ENCODE measurements around the gene MOV10L1. TPM values are rescaled to one million over a fixed set of nuclear protein-coding genes. Genes with fewer than 3 reads are reported as not detected.

Gene MOV10L1
- total RNA-seq, 1 donor from 2014 or later = 0.56 TPM

- TF ChIP-seq, protein P1, sequence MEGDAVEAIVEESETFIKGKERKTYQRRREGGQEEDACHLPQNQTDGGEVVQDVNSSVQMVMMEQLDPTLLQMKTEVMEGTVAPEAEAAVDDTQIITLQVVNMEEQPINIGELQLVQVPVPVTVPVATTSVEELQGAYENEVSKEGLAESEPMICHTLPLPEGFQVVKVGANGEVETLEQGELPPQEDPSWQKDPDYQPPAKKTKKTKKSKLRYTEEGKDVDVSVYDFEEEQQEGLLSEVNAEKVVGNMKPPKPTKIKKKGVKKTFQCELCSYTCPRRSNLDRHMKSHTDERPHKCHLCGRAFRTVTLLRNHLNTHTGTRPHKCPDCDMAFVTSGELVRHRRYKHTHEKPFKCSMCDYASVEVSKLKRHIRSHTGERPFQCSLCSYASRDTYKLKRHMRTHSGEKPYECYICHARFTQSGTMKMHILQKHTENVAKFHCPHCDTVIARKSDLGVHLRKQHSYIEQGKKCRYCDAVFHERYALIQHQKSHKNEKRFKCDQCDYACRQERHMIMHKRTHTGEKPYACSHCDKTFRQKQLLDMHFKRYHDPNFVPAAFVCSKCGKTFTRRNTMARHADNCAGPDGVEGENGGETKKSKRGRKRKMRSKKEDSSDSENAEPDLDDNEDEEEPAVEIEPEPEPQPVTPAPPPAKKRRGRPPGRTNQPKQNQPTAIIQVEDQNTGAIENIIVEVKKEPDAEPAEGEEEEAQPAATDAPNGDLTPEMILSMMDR (IDR thresholded peaks at IDR 0.05) = no peak
- H3K27me3 ChIP-seq (ENCODE audit: low read depth) = peaks cover 26% of the 10 kb centered on the region
- no peak overlapping the region for H3K4me3 ChIP-seq
- intact Hi-C loops (cut with DNase I) = no loop called here
- H3K9me3 ChIP-seq = no peaks in the 10 kb centered on the region
- H3K4me1 ChIP-seq = no peaks in the 10 kb centered on the region
- ATAC-seq (no peak), DNase-seq (no peak)
- H3K27ac ChIP-seq = no peak overlapping the region
- H3K36me3 ChIP-seq = no peaks in the 10 kb centered on the region
Measured at GRCh38 chr22:50087646-50088045, 2.2 kb upstream of the MOV10L1 start.

- Histone ChIP-seq H3K9me3 (no peaks in the 10 kb centered on the region), H3K36me3 (no peaks in the 10 kb centered on the region), H3K4me3 (no peak overlapping the region), H3K27ac (no peak overlapping the region), H3K27me3 (ENCODE audit: low read depth) (peaks cover 23% of the 10 kb centered on the region), H3K4me1 (no peaks in the 10 kb centered on the region)
- DNase-seq (no peak), ATAC-seq (no peak)
- intact Hi-C loops (cut with DNase I) = no loop called here
- TF ChIP-seq, protein P1 (IDR thresholded peaks at IDR 0.05) = no peak
Measured at GRCh38 chr22:50088096-50088495, 1.7 kb upstream of the MOV10L1 start.

DNA sequence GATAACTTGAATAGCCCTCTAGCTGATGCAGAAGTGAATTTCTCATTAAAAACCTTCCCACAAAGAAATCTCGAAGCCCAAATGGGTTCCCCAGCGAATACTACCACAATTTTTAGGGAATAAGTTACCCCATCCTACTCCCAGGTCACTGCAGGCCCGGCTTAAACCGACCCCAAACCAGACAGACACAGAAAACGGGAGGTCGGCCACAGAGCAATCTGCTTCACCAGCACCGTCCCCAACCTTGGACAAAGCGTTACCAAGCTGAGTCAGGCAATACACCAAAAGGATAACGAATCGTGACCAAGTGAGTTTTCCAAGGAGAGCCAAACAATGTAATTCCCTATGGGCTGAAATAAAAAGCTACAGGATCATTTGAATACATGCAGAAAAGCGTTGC is 575 bp upstream of the MOV10L1 start:
- no peaks in the 10 kb centered on the region for H3K9me3 ChIP-seq
- TF ChIP-seq, protein P1 (IDR thresholded peaks at IDR 0.05) = no peak
- no peak overlapping the region for H3K4me3 ChIP-seq
- DNase-seq = no peak
- no peaks in the 10 kb centered on the region for H3K36me3 ChIP-seq
- no peak overlapping the region for H3K27ac ChIP-seq
- H3K4me1 ChIP-seq = no peaks in the 10 kb centered on the region
- intact Hi-C loops (cut with DNase I) = no loop called here
- ATAC-seq = no peak
- H3K27me3 ChIP-seq (ENCODE audit: low read depth) = peaks cover 12% of the 10 kb centered on the region

GRCh38 chr22:50090412-50090714 is 557 bp downstream of the MOV10L1 start:
- ATAC-seq (no peak), DNase-seq (no peak)
- no peaks in the 10 kb centered on the region for H3K4me1 ChIP-seq
- H3K9me3 ChIP-seq = no peaks in the 10 kb centered on the region
- intact Hi-C loops (cut with DNase I) = no loop called here
- TF ChIP-seq, protein P1 (IDR thresholded peaks at IDR 0.05) = no peak
- H3K4me3 ChIP-seq = no peak overlapping the region
- H3K36me3 ChIP-seq = no peaks in the 10 kb centered on the region
- H3K27me3 ChIP-seq (ENCODE audit: low read depth) = peaks cover 7% of the 10 kb centered on the region
- H3K27ac ChIP-seq = no peak overlapping the region

- no peaks in the 10 kb centered on the region for H3K9me3 ChIP-seq
- intact Hi-C loops (cut with DNase I) = no loop called here
- DNase-seq (no peak), ATAC-seq (no peak)
- peaks cover 7% of the 10 kb centered on the region for H3K27me3 ChIP-seq (ENCODE audit: low read depth)
- no peaks in the 10 kb centered on the region for H3K36me3 ChIP-seq
- no peak overlapping the region for H3K4me3 ChIP-seq
- no peaks in the 10 kb centered on the region for H3K4me1 ChIP-seq
- TF ChIP-seq, protein P1 (IDR thresholded peaks at IDR 0.05) = no peak
- H3K27ac ChIP-seq = no peak overlapping the region
Measured at GRCh38 chr22:50091092-50091768, 1.4 kb downstream of the MOV10L1 start.

Data from lower lobe of right lung (tissue), 2 donors.